ENCODE measurements around the gene ZNF76. TPM values are rescaled to one million over a fixed set of nuclear protein-coding genes. Genes with fewer than 3 reads are reported as not detected.

ZNF76 gene
- total and polyA plus RNA-seq, 10 of the 15 experiments (the other 5 are each of a cell fraction or from before 2014, with no cell fraction given), result 2.8 to 41.0 (median 24.8) TPM

DNA sequence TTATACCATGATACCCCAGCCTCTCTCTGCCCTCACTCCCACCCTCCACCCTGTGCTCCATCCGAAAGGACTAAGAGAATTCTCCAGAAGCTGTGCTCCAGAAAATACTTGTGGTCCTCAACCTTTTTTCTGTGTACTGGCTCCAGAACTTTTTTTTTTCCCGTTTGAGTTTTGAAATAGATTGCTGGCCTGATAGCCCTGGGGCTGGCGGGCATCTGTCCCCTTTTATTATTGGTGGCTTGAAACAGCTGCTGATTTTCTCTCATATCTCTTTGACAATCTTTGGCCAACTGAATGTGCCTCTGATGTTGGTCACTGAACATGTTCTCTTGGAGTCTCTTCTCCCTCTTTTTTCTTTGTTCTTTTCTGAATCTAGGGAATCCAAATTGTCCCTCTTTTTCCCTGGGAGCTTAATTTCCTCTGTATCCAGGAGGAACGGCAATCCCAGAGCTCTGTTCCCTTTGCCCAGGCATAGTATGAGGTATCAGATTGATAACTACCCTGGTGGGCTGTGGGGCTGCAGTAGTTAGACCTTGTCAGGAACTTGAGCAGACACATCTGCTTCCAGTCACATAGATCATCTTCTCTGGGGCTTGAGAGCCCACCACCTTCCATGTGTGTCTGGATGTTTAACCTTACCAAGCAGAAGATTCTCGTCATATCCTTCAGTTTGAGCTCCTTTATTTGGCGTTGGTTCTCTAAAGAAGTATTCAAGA, 84.5 kb downstream of the ZNF76 start (continued):
- TF ChIP-seq MXI1 (IDR thresholded peaks at IDR 0.05; ENCODE audit: low read depth, low read length), result no peak

Other genes starting within 250 kb of the ZNF76 start
- 0.49 TPM in 1 of 2 replicates, not detected in the other for gene TCP11, start 118.4 kb upstream of the ZNF76 start, total RNA-seq (2014; rRNA removed)
- gene TCP11, start 118.4 kb upstream of the ZNF76 start, total RNA-seq (2014; rRNA removed; fragmentation: Illumina TruSeq; extraction: Trizol), result not detected in 2 replicates
- gene TCP11, start 118.4 kb upstream of the ZNF76 start, total RNA-seq (2021), result not detected in 2 replicates
- gene TCP11, start 118.4 kb upstream of the ZNF76 start, polyA plus RNA-seq (2011; rRNA removed), result not detected in 2 replicates
- not detected in 2 replicates for gene TCP11, start 118.4 kb upstream of the ZNF76 start, polyA plus RNA-seq (2014; fragmentation: Illumina TruSeq; extraction: Trizol)
- not detected for gene TCP11, start 118.4 kb upstream of the ZNF76 start, polyA plus RNA-seq (2014; fragmentation: Nextera tagmentation; extraction: Ambion mirVana)
- not detected in 2 replicates for gene TCP11, start 118.4 kb upstream of the ZNF76 start, polyA plus RNA-seq (2014; rRNA removed)
- gene TCP11, start 118.4 kb upstream of the ZNF76 start, polyA plus RNA-seq (2016; fragmentation: Nextera tagmentation; extraction: Ambion mirVana), result not detected
- gene SCUBE3, start 45.8 kb upstream of the ZNF76 start, total RNA-seq (2014; rRNA removed), result under 0.01 TPM in 2 replicates
- not detected in 2 replicates for gene SCUBE3, start 45.8 kb upstream of the ZNF76 start, total RNA-seq (2014; rRNA removed; fragmentation: Illumina TruSeq; extraction: Trizol)
- not detected in 2 replicates for gene SCUBE3, start 45.8 kb upstream of the ZNF76 start, total RNA-seq (2021)
- not detected in 2 replicates for gene SCUBE3, start 45.8 kb upstream of the ZNF76 start, polyA plus RNA-seq (2011; rRNA removed)
- gene SCUBE3, start 45.8 kb upstream of the ZNF76 start, polyA plus RNA-seq (2014; fragmentation: Illumina TruSeq; extraction: Trizol), result not detected in 2 replicates
- gene SCUBE3, start 45.8 kb upstream of the ZNF76 start, polyA plus RNA-seq (2014; fragmentation: Nextera tagmentation; extraction: Ambion mirVana), result under 1 TPM; 0.04 to 0.10 TPM
- gene SCUBE3, start 45.8 kb upstream of the ZNF76 start, polyA plus RNA-seq (2014; rRNA removed), result 0.01 TPM in 1 of 2 replicates, not detected in the other
- gene SCUBE3, start 45.8 kb upstream of the ZNF76 start, polyA plus RNA-seq (2016; fragmentation: Nextera tagmentation; extraction: Ambion mirVana), result under 1 TPM; 0.19 to 0.20 TPM
- 51.1 and 55.3 TPM in 2 replicates for gene DEF6, start 38.1 kb downstream of the ZNF76 start, total RNA-seq (2014; rRNA removed)
- gene DEF6, start 38.1 kb downstream of the ZNF76 start, total RNA-seq (2014; rRNA removed; fragmentation: Illumina TruSeq; extraction: Trizol), result 26.9 and 29.3 TPM in 2 replicates
- 58.1 and 66.3 TPM in 2 replicates for gene DEF6, start 38.1 kb downstream of the ZNF76 start, total RNA-seq (2021)
- 26.1 and 42.3 TPM in 2 replicates for gene DEF6, start 38.1 kb downstream of the ZNF76 start, polyA plus RNA-seq (2011; rRNA removed)
- 9.3 and 21.6 TPM in 2 replicates for gene DEF6, start 38.1 kb downstream of the ZNF76 start, polyA plus RNA-seq (2014; fragmentation: Illumina TruSeq; extraction: Trizol)
- 1 to 10 TPM; 3.3 to 5.1 TPM for gene DEF6, start 38.1 kb downstream of the ZNF76 start, polyA plus RNA-seq (2014; fragmentation: Nextera tagmentation; extraction: Ambion mirVana)
- gene DEF6, start 38.1 kb downstream of the ZNF76 start, polyA plus RNA-seq (2014; rRNA removed), result 59.8 and 72.1 TPM in 2 replicates
- gene DEF6, start 38.1 kb downstream of the ZNF76 start, polyA plus RNA-seq (2016; fragmentation: Nextera tagmentation; extraction: Ambion mirVana), result 10 to 100 TPM; 59.9 to 69.5 TPM
- gene PPARD, start 82.8 kb downstream of the ZNF76 start, total RNA-seq (2014; rRNA removed), result 4.5 and 4.9 TPM in 2 replicates
- gene PPARD, start 82.8 kb downstream of the ZNF76 start, total RNA-seq (2014; rRNA removed; fragmentation: Illumina TruSeq; extraction: Trizol), result 2.8 and 3.2 TPM in 2 replicates
- 12.2 and 12.3 TPM in 2 replicates for gene PPARD, start 82.8 kb downstream of the ZNF76 start, total RNA-seq (2021)
- gene PPARD, start 82.8 kb downstream of the ZNF76 start, polyA plus RNA-seq (2011; rRNA removed), result 3.3 and 5.7 TPM in 2 replicates
- gene PPARD, start 82.8 kb downstream of the ZNF76 start, polyA plus RNA-seq (2014; fragmentation: Illumina TruSeq; extraction: Trizol), result 3.1 and 7.9 TPM in 2 replicates
- gene PPARD, start 82.8 kb downstream of the ZNF76 start, polyA plus RNA-seq (2014; fragmentation: Nextera tagmentation; extraction: Ambion mirVana), result under 1 TPM; 0.05 to 0.38 TPM
- gene PPARD, start 82.8 kb downstream of the ZNF76 start, polyA plus RNA-seq (2014; rRNA removed), result 12.6 and 14.5 TPM in 2 replicates
- gene PPARD, start 82.8 kb downstream of the ZNF76 start, polyA plus RNA-seq (2016; fragmentation: Nextera tagmentation; extraction: Ambion mirVana), result 1 to 10 TPM; 7.7 to 8.6 TPM
- 13.0 and 13.3 TPM in 2 replicates for gene FANCE, start 192.6 kb downstream of the ZNF76 start, total RNA-seq (2014; rRNA removed)
- 7.9 and 9.1 TPM in 2 replicates for gene FANCE, start 192.6 kb downstream of the ZNF76 start, total RNA-seq (2014; rRNA removed; fragmentation: Illumina TruSeq; extraction: Trizol)
- 11.3 and 12.8 TPM in 2 replicates for gene FANCE, start 192.6 kb downstream of the ZNF76 start, total RNA-seq (2021)
- 6.0 and 8.1 TPM in 2 replicates for gene FANCE, start 192.6 kb downstream of the ZNF76 start, polyA plus RNA-seq (2011; rRNA removed)
- gene FANCE, start 192.6 kb downstream of the ZNF76 start, polyA plus RNA-seq (2014; fragmentation: Illumina TruSeq; extraction: Trizol), result 7.3 and 8.1 TPM in 2 replicates
- 1 to 10 TPM; 3.0 to 3.7 TPM for gene FANCE, start 192.6 kb downstream of the ZNF76 start, polyA plus RNA-seq (2014; fragmentation: Nextera tagmentation; extraction: Ambion mirVana)
- gene FANCE, start 192.6 kb downstream of the ZNF76 start, polyA plus RNA-seq (2014; rRNA removed), result 9.2 and 10.6 TPM in 2 replicates
- 1 to 10 TPM; 3.5 to 7.6 TPM for gene FANCE, start 192.6 kb downstream of the ZNF76 start, polyA plus RNA-seq (2016; fragmentation: Nextera tagmentation; extraction: Ambion mirVana)
- gene RPL10A, start 208.7 kb downstream of the ZNF76 start, total RNA-seq (2014; rRNA removed), result 2,974 and 3,149 TPM in 2 replicates
- gene RPL10A, start 208.7 kb downstream of the ZNF76 start, total RNA-seq (2014; rRNA removed; fragmentation: Illumina TruSeq; extraction: Trizol), result 2,806 and 2,891 TPM in 2 replicates
- gene RPL10A, start 208.7 kb downstream of the ZNF76 start, total RNA-seq (2021), result 2,346 and 2,441 TPM in 2 replicates
- 3,265 and 3,380 TPM in 2 replicates for gene RPL10A, start 208.7 kb downstream of the ZNF76 start, polyA plus RNA-seq (2011; rRNA removed)
- gene RPL10A, start 208.7 kb downstream of the ZNF76 start, polyA plus RNA-seq (2014; fragmentation: Illumina TruSeq; extraction: Trizol), result 2,332 and 3,478 TPM in 2 replicates
- 1,000 to 10,000 TPM; 2,399 to 2,699 TPM for gene RPL10A, start 208.7 kb downstream of the ZNF76 start, polyA plus RNA-seq (2014; fragmentation: Nextera tagmentation; extraction: Ambion mirVana)
- 3,639 and 4,029 TPM in 2 replicates for gene RPL10A, start 208.7 kb downstream of the ZNF76 start, polyA plus RNA-seq (2014; rRNA removed)
- 100 to 1,000 TPM; 833 to 850 TPM for gene RPL10A, start 208.7 kb downstream of the ZNF76 start, polyA plus RNA-seq (2016; fragmentation: Nextera tagmentation; extraction: Ambion mirVana)
- gene TEAD3, start 237.3 kb downstream of the ZNF76 start, total RNA-seq (2014; rRNA removed), result not detected in 2 replicates
- not detected in 2 replicates for gene TEAD3, start 237.3 kb downstream of the ZNF76 start, total RNA-seq (2014; rRNA removed; fragmentation: Illumina TruSeq; extraction: Trizol)
- gene TEAD3, start 237.3 kb downstream of the ZNF76 start, total RNA-seq (2021), result 0.28 TPM in 1 of 2 replicates, not detected in the other
- 0.03 TPM in 1 of 2 replicates, not detected in the other for gene TEAD3, start 237.3 kb downstream of the ZNF76 start, polyA plus RNA-seq (2011; rRNA removed)
- gene TEAD3, start 237.3 kb downstream of the ZNF76 start, polyA plus RNA-seq (2014; fragmentation: Illumina TruSeq; extraction: Trizol), result not detected in 2 replicates
- gene TEAD3, start 237.3 kb downstream of the ZNF76 start, polyA plus RNA-seq (2014; fragmentation: Nextera tagmentation; extraction: Ambion mirVana), result under 1 TPM in 1 of 2 experiments, not detected in 1; 0.02 TPM
- gene TEAD3, start 237.3 kb downstream of the ZNF76 start, polyA plus RNA-seq (2014; rRNA removed), result 0.04 TPM in 1 of 2 replicates, not detected in the other
- under 1 TPM; 0.18 to 0.24 TPM for gene TEAD3, start 237.3 kb downstream of the ZNF76 start, polyA plus RNA-seq (2016; fragmentation: Nextera tagmentation; extraction: Ambion mirVana)

All from GM12878 (cell line).